Spleen (tissue), 11 donors: ENCODE measurements around the gene RPLP2. TPM values are rescaled to one million over a fixed set of nuclear protein-coding genes. Genes with fewer than 3 reads are reported as not detected.
A peak's percentile ranks its signal among the peaks of the same experiment; 100 is the strongest.

Experiments used
- DNase-seq: peaks from one replicate; pipeline ENCODE4 v3.0.0-alpha.2; 2020
- H3K27ac ChIP-seq, 8 donors: fragments of 200-600 bp; sonication (generic) in 7 of 8; 1 replicate in 4 of 8; 2 replicates in 4 of 8; pipeline versions ENCODE4 v1.5.0 to v1.8.0; 2016 to 2021; ENCODE audit warnings: inconsistent platforms in 4 of 8, mild to moderate bottlenecking in 4 of 8, moderate library complexity in 1 of 8
- H3K27me3 ChIP-seq, 7 donors: fragments of 200-600 bp; sonication (generic) in 6 of 7; replicated peaks in 1 of 7; 1 replicate in 4 of 7; 2 replicates in 3 of 7; pipeline versions ENCODE4 v1.5.0 to v1.8.0; 2016 to 2021; ENCODE audit warnings: inconsistent platforms in 3 of 7, mild to moderate bottlenecking in 1 of 7
- H3K36me3 ChIP-seq, 6 donors: fragments of 200-600 bp; sonication (generic) in 5 of 6; 1 replicate in 4 of 6; 2 replicates in 2 of 6; pipeline versions ENCODE4 v1.5.0 to v1.8.0; 2016 to 2021; ENCODE audit warnings: inconsistent platforms in 2 of 6
- H3K4me1 ChIP-seq, 6 donors: fragments of 200-600 bp; sonication (generic) in 5 of 6; 1 replicate in 3 of 6; 2 replicates in 3 of 6; pipeline versions ENCODE4 v1.5.0 to v1.8.0; 2016 to 2021; ENCODE audit warnings: inconsistent platforms in 3 of 6
- H3K4me3 ChIP-seq, 8 donors: fragments of 200-600 bp; sonication (generic) in 7 of 8; 1 replicate in 4 of 8; 2 replicates in 4 of 8; pipeline versions ENCODE4 v1.5.0 to v1.8.0; 2016 to 2021; ENCODE audit warnings: inconsistent platforms in 4 of 8, mild to moderate bottlenecking in 4 of 8, moderate library complexity in 2 of 8
- H3K9me3 ChIP-seq, 8 donors: fragments of 200-600 bp; sonication (generic) in 7 of 8; 1 replicate in 4 of 8; 2 replicates in 4 of 8; pipeline versions ENCODE4 v1.5.0 to v1.8.0; 2016 to 2021; ENCODE audit warnings: inconsistent platforms in 4 of 8
- POLR2A ChIP-seq, 3 donors: fragments of 450-650 bp; IDR thresholded peaks; one replicate each; pipeline ENCODE4 v1.5.1; 2017; ENCODE audit warnings: antibody characterized with exemption in 3 of 3, mild to moderate bottlenecking in 1 of 3
- POLR2AphosphoS5 ChIP-seq, 3 donors: sonication (generic); formaldehyde crosslinking; IDR thresholded peaks; one replicate each; pipeline ENCODE4 v1.5.1; 2017; ENCODE audit warnings: antibody characterized with exemption in 3 of 3
- WGBS, 5 donors: extraction: QIAGEN DNeasy Blood & Tissue Kit in 3 of 5; methylation state at CpG; one replicate each; pipeline versions ENCODE4 v1.1.5 to v1.1.7; 2013 to 2018; 5-methylcytosine and 5-hydroxymethylcytosine counted together
- intact Hi-C: fragments of 100-400 bp; cut with DNase I; formaldehyde crosslinking; loops from one replicate; pipeline ENCODE4 v1.15.0; 2023; ENCODE audit warnings: low total_unique reads
- polyA plus RNA-seq, 3 donors: library from polyadenylated mRNA; stranded (reverse); fragments of 200-250 nt; gene quantifications; one replicate each; pipeline ENCODE4 v1.2.1, GENCODE V29; 2013
- total RNA-seq, 7 donors: library from RNA; depleted of rRNA in 3 of 7; stranded (reverse); fragments of >200 nt in 3 of 7; fragmentation: NEBNext Ultra II Directional in 4 of 7; extraction: Animal tissue kit (Norgen Biotek cat#: 25700) in 4 of 7; gene quantifications; one replicate each; pipeline versions ENCODE4 v1.1.0 to v1.2.1, GENCODE V29; 2016 to 2021
- TF ChIP-seq, protein P1 (sequence below), 11 experiments: fragments of 200-600 bp in 7 of 11; fragments of 450-650 bp in 4 of 11; sonication (generic) in 4 of 11; IDR thresholded peaks in 8 of 11; conservative IDR thresholded peaks in 3 of 11; 1 replicate in 7 of 11; 2 replicates in 4 of 11; pipeline versions ENCODE4 v1.4.0 to v1.8.0; 2016 to 2021; ENCODE audit warnings: antibody characterized with exemption in 11 of 11, inconsistent platforms in 4 of 11, mild to moderate bottlenecking in 1 of 11
- donor health status: healthy with polysubstance abuse.
- donor health status: DM: no; HTN: no; CAD: no; lungs with moderate emphysema.
- donor health status: DM: no; HTN: no; CAD: no.
- donor health status: Bipolar disorder and iron deficiency.
- donor health status: healthy.
- donor health status: DM: no; HTN: no; CAD: no.
- donor health status: DM: yes; HTN: yes; CAD: no.

The RPLP2 gene
- total and polyA plus RNA-seq, 10 donors = 514 to 3,944 (median 2,380) TPM

GRCh38 chr11:795634-796564 is 13.9 kb upstream of the RPLP2 start:
- Histone ChIP-seq H3K4me3 (peak overlapping the region; percentile 46 to 96 (median 92)), H3K27me3 (peaks cover 0 to 2% (median 0%) of the 10 kb centered on the region in 7 donors), H3K9me3 (no peaks in the 10 kb centered on the region), H3K27ac (peak overlapping the region; percentile 78 to 96 (median 89)), H3K36me3 (peaks cover 0 to 59% (median 32%) of the 10 kb centered on the region in 6 donors), H3K4me1 (peaks cover 15 to 49% (median 42%) of the 10 kb centered on the region in 6 donors)
- 3 to 7% (median 4%) methylated on average over 12 to 26 of the region's 26 CpGs for WGBS, 5 donors
- peak; percentile 94 for DNase-seq
- TF ChIP-seq, protein P1, sequence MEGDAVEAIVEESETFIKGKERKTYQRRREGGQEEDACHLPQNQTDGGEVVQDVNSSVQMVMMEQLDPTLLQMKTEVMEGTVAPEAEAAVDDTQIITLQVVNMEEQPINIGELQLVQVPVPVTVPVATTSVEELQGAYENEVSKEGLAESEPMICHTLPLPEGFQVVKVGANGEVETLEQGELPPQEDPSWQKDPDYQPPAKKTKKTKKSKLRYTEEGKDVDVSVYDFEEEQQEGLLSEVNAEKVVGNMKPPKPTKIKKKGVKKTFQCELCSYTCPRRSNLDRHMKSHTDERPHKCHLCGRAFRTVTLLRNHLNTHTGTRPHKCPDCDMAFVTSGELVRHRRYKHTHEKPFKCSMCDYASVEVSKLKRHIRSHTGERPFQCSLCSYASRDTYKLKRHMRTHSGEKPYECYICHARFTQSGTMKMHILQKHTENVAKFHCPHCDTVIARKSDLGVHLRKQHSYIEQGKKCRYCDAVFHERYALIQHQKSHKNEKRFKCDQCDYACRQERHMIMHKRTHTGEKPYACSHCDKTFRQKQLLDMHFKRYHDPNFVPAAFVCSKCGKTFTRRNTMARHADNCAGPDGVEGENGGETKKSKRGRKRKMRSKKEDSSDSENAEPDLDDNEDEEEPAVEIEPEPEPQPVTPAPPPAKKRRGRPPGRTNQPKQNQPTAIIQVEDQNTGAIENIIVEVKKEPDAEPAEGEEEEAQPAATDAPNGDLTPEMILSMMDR (IDR thresholded peaks at IDR 0.05 in 8 of 11, conservative IDR thresholded peaks at IDR 0.05 in 3 of 11) = no peak
- TF ChIP-seq POLR2AphosphoS5 (IDR thresholded peaks at IDR 0.05) (peak; percentile 71 to 78 (median 77)), POLR2A (IDR thresholded peaks at IDR 0.05) (no peak)
- intact Hi-C loops = no loop called here

DNA sequence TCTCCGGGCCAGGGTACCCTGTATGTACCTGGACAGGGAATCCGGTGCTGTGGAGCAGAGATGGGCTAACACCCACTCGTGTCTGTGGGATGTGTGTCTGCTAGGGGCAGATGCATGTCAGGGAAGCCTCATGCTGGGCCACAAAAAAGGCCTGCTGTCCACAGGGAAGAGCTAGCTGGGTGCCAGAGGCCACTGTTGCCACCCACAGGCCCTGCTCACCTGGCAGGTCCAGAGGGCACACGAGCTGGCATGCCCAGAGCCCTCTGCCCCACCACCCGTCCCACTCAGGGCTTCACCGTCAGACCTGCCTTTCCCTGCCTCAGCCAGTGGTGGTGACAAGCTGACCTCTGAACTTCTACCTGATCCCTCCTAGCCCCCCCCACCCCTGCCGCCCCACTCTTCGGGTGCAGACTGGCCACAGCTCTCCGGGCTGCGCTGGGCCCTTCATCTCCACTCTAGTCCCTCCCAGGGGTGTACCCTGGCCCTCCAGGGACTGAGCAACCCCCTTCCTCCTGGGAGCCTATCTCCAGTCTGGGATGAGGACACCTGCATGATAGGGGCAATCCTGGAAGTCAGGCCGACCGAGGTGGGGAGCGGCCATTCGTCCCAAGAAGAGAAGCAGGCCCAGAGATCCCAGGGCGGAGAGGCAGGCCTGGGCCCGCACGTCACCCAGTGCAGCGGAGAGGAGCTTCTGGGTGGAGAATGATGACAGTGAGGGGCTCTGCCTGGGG is 13.0 kb upstream of the RPLP2 start:
- Histone ChIP-seq H3K4me1 (peaks cover 15 to 53% (median 43%) of the 10 kb centered on the region in 6 donors), H3K36me3 (peaks cover 0 to 59% (median 25%) of the 10 kb centered on the region in 6 donors), H3K27me3 (no peaks in the 10 kb centered on the region), H3K9me3 (no peaks in the 10 kb centered on the region), H3K27ac (peak overlapping the region; percentile 78 to 96 (median 89)), H3K4me3 (peak overlapping the region; percentile 46 to 96 (median 92))
- TF ChIP-seq, protein P1 (IDR thresholded peaks at IDR 0.05 in 8 of 11, conservative IDR thresholded peaks at IDR 0.05 in 3 of 11) = no peak
- TF ChIP-seq POLR2A (IDR thresholded peaks at IDR 0.05) = no peak
- no peak for TF ChIP-seq POLR2AphosphoS5 (IDR thresholded peaks at IDR 0.05)
- peak; percentile 85 for DNase-seq
- 22 to 37% (median 25%) methylated on average over 12 to 18 of the region's 18 CpGs for WGBS, 5 donors
- intact Hi-C loops = no loop called here

GRCh38 chr11:797296-798092 is 12.3 kb upstream of the RPLP2 start:
- peak overlapping the region; percentile 78 to 96 (median 89) for H3K27ac ChIP-seq
- intact Hi-C loops = no loop called here
- H3K9me3 ChIP-seq = no peaks in the 10 kb centered on the region
- TF ChIP-seq, protein P1 (IDR thresholded peaks at IDR 0.05 in 8 of 11, conservative IDR thresholded peaks at IDR 0.05 in 3 of 11) = no peak
- TF ChIP-seq POLR2A (IDR thresholded peaks at IDR 0.05) = peak in 1 of 3 donors; percentile 13
- peak; percentile 51 to 83 (median 69) for TF ChIP-seq POLR2AphosphoS5 (IDR thresholded peaks at IDR 0.05)
- no peaks in the 10 kb centered on the region for H3K27me3 ChIP-seq
- H3K4me3 ChIP-seq = peak overlapping the region; percentile 44 to 96 (median 92)
- H3K4me1 ChIP-seq = peaks cover 15 to 58% (median 44%) of the 10 kb centered on the region in 6 donors
- DNase-seq = peak; percentile 95
- peaks cover 0 to 59% (median 19%) of the 10 kb centered on the region in 6 donors for H3K36me3 ChIP-seq
- WGBS, 5 donors = 0 to 1% (median 0%) methylated on average over 29 to 57 of the region's 57 CpGs; no CpG with 5 or more reads in 1 of the 5 donors
